Activated CD8-positive, alpha-beta T cell treated with anti-CD3 and anti-CD28 coated beads, Interleukin-2, amount 10 ng/mL, durations not matched to agents 7 days and 5 days (primary cell): ENCODE data around the gene THSD7B. TPM values are rescaled to one million over a fixed set of nuclear protein-coding genes. Genes with fewer than 3 reads are reported as not detected.

Source experiments
- ATAC-seq: fragments of 150-1000 bp; cut with Tn5 transposase; one replicate; pipeline ENCODE4 v1.10.0; 2021; ENCODE audit warnings: moderate library complexity
- CTCF ChIA-PET: fragments of 350-600 bp; sonication (Branson Sonifier 250); formaldehyde crosslinking; loops from one replicate; lab custom pipeline; 2021; ENCODE audit warnings: antibody characterized with exemption; lab: Charles Lee
- POLR2A ChIA-PET: fragments of 350-600 bp; sonication (Branson Sonifier 250); formaldehyde crosslinking; loops from one replicate; lab custom pipeline; 2021; ENCODE audit warnings: antibody characterized with exemption; lab: Charles Lee
- DNase-seq: peaks from one replicate; pipeline ENCODE4 v3.0.0-alpha.2; 2020
- H3K27ac Mint-ChIP-seq: one replicate; pipeline ENCODE4 v1.8.0; 2021; ENCODE audit warnings: mild to moderate bottlenecking, mixed read lengths
- H3K27me3 Mint-ChIP-seq: one replicate; pipeline ENCODE4 v1.8.0; 2021; ENCODE audit warnings: low read depth, mixed read lengths
- H3K36me3 Mint-ChIP-seq: one replicate; pipeline ENCODE4 v1.8.0; 2021; ENCODE audit warnings: low read depth, mixed read lengths
- H3K4me1 Mint-ChIP-seq: one replicate; pipeline ENCODE4 v1.8.0; 2021; ENCODE audit warnings: low read depth, mixed read lengths
- H3K4me3 Mint-ChIP-seq: one replicate; pipeline ENCODE4 v1.8.0; 2021; ENCODE audit warnings: mild to moderate bottlenecking, mixed read lengths
- H3K9me3 Mint-ChIP-seq: one replicate; pipeline ENCODE4 v1.8.0; 2022; ENCODE audit warnings: mixed read lengths; ENCODE audit not compliant: insufficient read depth
- total RNA-seq, 2 experiments: library from RNA; stranded (reverse); gene quantifications; one replicate each; pipeline ENCODE4 v1.2.3, GENCODE V29; 2021

THSD7B gene
- total RNA-seq, 2 experiments from 2014 or later = not detected

DNA sequence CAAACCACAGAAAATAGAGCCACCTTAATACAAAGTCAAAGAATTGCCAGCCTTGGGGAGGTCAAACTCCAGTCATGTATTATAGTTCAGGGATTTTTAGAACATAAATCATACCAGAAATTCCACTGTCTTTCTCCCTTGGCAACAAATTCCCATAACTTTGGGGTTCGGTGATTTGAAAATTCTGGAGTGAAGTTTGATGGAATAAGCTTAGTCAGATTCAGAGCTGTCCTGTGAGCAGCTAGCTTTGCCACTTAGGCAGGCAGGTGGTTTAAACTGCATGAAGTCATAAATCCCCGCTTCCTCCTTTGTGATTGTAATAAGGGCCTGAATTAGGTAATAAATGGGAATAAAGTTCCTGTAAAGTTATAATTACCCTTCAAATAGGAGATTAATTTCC, 741.9 kb downstream of the THSD7B start:
- DNase-seq (no peak), ATAC-seq (no peak)
- CTCF ChIA-PET = no interaction called here
- Mint-ChIP-seq H3K27ac (no peak overlapping the region), H3K4me1 (no peaks in the 10 kb centered on the region), H3K9me3 (no peaks in the 10 kb centered on the region), H3K27me3 (no peaks in the 10 kb centered on the region), H3K36me3 (no peaks in the 10 kb centered on the region), H3K4me3 (no peak overlapping the region)
- POLR2A ChIA-PET = no interaction called here

DNA sequence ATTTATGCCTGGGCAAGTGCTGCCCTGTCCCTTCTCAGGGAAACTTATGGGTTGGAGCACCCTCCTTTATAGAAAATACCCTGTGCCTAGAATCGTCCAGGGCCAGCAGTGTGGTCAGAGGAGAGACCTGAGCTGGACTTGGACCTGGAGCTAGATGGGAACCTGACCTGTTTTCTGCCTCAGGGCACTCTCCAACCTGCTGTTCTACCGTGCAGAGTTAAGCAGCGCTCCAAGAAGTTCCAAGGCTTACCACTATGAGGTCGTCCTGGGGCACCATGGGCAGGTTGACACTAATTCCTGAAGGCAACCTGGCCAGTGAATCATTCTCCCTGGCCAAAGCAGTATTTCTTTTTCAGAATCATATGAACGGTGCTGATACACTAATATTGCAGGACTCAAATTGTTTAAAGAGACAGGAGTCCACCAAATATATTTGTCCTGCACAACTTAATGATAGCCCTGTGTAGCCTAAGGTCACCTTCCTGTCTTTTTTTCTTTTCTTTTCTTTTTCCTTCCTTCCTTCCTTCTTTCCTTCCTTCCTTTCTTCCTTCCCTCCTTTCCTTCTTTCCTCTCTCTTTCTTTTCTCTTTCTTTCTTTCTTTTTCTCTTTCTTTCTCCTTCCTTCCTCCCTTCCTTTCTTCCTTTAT, 743.5 kb downstream of the THSD7B start:
- ChIA-PET CTCF (no interaction called here), POLR2A (no interaction called here)
- no peak overlapping the region for H3K27ac Mint-ChIP-seq
- no peaks in the 10 kb centered on the region for H3K27me3 Mint-ChIP-seq
- no peaks in the 10 kb centered on the region for H3K9me3 Mint-ChIP-seq
- H3K4me1 Mint-ChIP-seq = no peaks in the 10 kb centered on the region
- no peaks in the 10 kb centered on the region for H3K36me3 Mint-ChIP-seq
- DNase-seq = no peak
- ATAC-seq = no peak
- no peak overlapping the region for H3K4me3 Mint-ChIP-seq

DNA sequence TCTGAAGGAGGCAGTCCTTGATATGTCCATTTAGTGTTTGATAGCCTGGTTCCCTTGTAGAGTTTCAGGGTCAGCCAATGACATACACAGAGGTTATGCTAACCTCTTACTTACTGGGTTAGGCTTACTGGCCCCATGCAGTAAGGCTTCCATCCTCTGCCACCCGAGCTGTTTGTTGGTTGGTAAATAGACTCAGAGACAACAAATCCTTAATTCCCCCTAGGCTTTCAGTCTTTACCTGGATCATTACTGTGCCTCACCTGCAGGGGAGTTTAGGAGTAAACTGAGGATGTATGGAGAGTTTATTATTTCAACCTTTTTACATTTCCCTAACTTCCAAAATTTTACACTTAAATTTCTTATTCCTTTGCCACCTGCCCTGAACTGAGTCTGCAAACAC, 746.2 kb downstream of the THSD7B start:
- ChIA-PET POLR2A (no interaction called here), CTCF (no interaction called here)
- DNase-seq = no peak
- Mint-ChIP-seq H3K36me3 (no peaks in the 10 kb centered on the region), H3K4me3 (no peak overlapping the region), H3K9me3 (no peaks in the 10 kb centered on the region), H3K27me3 (no peaks in the 10 kb centered on the region), H3K27ac (no peak overlapping the region), H3K4me1 (no peaks in the 10 kb centered on the region)
- no peak for ATAC-seq

DNA sequence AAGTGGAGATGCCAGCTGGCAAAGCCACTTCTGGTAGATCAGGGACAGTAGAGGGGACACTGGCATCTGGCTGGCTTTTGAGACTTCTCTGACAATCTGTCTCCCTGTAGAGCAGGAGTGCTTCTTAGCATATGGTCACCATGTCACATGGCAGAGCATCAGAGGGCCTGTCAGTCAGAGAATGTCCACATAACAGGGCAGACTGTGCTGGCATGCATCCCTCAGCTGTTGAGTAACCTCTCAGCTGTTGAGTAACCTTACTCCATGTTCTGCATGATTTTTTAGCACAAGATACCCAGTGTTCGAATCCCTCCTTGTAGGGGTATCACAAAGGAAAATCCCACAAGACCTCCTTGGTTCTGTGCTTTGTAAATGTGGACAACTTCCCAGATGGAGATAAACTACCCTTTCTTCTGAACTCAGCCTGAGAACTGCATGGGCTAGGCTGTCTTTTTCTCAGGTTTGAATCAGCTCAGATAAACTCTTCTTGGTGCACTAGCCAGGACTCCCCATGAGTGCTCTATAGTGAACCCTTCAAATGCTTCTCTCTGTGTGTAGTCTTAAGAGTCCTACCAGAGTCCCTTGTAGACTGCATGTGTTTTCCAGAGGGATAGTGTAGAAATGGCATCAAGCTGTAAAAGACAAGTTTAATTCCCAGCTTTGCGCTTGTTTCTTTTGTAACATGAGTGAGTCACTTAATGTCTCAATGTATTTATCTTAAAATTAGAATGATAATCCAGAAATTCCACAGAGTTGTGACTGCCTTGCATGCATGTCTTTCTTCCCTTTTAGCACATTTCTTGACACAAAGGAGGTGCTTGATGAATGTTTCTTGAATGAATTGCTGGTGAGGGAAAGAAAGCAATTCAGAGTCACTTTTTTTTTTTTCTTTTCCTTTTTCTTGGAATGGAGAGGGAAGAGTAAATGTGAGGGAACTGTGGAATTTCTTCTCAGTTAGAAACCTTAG, 756.6 kb downstream of the THSD7B start:
- CTCF ChIA-PET = no interaction called here
- no peak overlapping the region for H3K4me3 Mint-ChIP-seq
- H3K36me3 Mint-ChIP-seq = no peaks in the 10 kb centered on the region
- DNase-seq (no peak), ATAC-seq (no peak)
- H3K4me1 Mint-ChIP-seq = no peaks in the 10 kb centered on the region
- no peaks in the 10 kb centered on the region for H3K9me3 Mint-ChIP-seq
- POLR2A ChIA-PET = no interaction called here
- no peak overlapping the region for H3K27ac Mint-ChIP-seq
- H3K27me3 Mint-ChIP-seq = no peaks in the 10 kb centered on the region

DNA sequence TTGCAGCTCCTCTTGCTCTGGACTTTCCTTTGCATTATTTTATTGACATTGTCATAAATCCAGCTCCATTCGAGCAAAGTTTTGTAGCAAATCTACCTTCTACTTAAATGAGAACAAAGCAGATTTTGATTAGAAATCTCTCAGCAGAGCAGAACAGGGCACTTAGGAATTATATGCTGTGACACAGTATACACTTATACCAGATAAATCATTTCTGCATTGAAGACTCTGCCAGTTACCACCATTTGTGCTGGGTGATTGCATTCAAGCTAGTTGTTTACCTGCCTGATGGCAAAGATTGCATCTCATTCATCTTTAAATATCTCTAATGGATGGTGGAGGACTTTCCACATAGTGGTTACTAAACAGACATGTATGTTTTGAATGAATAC, 757.3 kb downstream of the THSD7B start:
- Mint-ChIP-seq H3K4me3 (no peak overlapping the region), H3K27ac (no peak overlapping the region), H3K27me3 (no peaks in the 10 kb centered on the region), H3K9me3 (no peaks in the 10 kb centered on the region), H3K4me1 (no peaks in the 10 kb centered on the region), H3K36me3 (no peaks in the 10 kb centered on the region)
- DNase-seq (no peak), ATAC-seq (no peak)
- CTCF ChIA-PET = no interaction called here
- POLR2A ChIA-PET = no interaction called here

DNA sequence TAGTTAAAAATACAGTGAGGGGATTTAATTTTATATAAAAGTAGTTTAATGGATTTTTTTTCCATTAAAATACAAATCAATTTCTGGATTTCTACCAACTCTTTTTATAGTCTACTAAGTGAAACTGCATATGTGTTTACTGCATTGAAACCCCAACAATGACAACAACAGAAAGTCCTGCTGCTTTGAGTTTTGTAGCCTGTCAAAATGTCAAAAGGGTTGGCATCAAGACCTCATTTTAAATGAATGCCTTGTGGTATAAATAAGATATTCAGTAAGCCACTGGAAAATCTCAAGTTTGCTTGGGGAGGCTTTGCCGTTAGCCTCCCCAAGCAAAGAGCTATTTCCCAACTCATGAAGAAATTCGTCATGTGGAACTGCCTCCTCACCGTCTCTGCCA, 758.6 kb downstream of the THSD7B start:
- ChIA-PET POLR2A (no interaction called here), CTCF (no interaction called here)
- Mint-ChIP-seq H3K4me1 (no peaks in the 10 kb centered on the region), H3K27ac (no peak overlapping the region), H3K36me3 (no peaks in the 10 kb centered on the region), H3K27me3 (no peaks in the 10 kb centered on the region), H3K4me3 (no peak overlapping the region), H3K9me3 (no peaks in the 10 kb centered on the region)
- ATAC-seq (no peak), DNase-seq (no peak)

DNA sequence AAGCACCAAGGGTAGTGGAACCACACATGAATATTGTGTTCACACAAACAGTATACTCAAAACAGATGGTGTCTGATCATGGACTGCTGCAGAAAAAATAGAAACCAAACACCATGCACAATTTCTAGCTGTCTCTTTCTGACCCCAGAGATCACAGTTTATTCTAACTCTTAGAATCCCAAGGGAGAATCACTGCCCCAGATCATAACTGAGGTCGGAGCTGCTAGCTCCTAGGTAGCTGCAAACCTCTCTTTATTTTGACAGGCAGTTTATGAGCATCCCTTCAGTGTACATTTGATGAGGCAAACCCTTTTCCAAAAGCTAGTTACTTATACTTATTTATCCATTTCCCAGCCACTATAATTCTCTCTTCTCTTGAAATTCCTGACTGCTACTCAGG, 759.8 kb downstream of the THSD7B start:
- Mint-ChIP-seq H3K9me3 (no peaks in the 10 kb centered on the region), H3K4me3 (no peak overlapping the region), H3K27ac (no peak overlapping the region), H3K4me1 (no peaks in the 10 kb centered on the region), H3K36me3 (no peaks in the 10 kb centered on the region), H3K27me3 (no peaks in the 10 kb centered on the region)
- no peak for DNase-seq
- no peak for ATAC-seq
- ChIA-PET POLR2A (no interaction called here), CTCF (no interaction called here)

DNA sequence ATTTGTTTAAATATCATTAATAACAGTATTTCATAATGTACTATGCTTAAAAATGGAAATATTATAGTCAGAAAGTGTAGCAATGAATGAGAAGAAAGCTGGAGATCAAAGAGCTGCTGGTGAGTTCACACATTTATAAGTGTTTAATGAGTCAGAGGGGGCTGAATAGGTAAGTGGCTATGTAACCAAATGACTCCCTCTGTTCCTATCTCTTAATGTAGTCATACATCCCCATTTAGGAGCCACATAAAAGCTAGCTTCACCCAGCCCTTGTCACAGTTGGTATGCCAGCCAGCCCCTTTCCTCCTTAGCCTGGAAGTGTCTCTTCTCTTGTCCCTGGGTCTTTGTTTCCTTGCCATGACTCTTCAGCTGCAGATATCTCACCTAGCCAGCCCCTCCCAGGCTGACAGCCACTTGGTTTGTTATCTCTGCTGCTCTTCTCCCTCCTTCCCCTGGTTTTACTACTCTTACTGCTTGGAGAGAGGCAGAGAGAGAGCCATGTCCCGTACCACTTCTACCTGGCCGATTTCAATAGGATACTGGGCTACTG, 760.4 kb downstream of the THSD7B start:
- CTCF ChIA-PET = no interaction called here
- ATAC-seq (no peak), DNase-seq (no peak)
- POLR2A ChIA-PET = no interaction called here
- Mint-ChIP-seq H3K4me3 (no peak overlapping the region), H3K36me3 (no peaks in the 10 kb centered on the region), H3K27ac (no peak overlapping the region), H3K4me1 (no peaks in the 10 kb centered on the region), H3K9me3 (no peaks in the 10 kb centered on the region), H3K27me3 (no peaks in the 10 kb centered on the region)

DNA sequence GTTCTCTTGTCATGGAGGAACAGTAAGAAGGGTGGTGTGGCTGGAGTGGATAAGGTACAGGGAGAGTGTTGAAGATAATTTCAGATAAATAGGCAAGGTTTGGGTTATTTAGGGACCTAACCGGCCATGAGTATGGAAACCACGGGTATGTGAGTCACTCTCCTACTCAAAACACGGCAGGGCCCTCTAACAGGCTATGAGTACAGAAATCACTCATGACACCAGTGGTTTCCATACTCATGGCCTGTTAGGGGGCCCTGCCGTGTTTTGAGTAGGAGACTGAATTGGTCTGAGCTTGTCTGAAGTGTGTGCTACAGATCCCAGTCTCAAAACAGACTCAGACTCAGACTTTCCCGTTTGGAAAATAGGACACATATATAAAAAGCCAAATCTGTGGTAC, 770.6 kb downstream of the THSD7B start:
- ATAC-seq (no peak), DNase-seq (no peak)
- H3K27ac Mint-ChIP-seq = no peak overlapping the region
- H3K27me3 Mint-ChIP-seq = no peaks in the 10 kb centered on the region
- POLR2A ChIA-PET = no interaction called here
- H3K4me1 Mint-ChIP-seq = no peaks in the 10 kb centered on the region
- CTCF ChIA-PET = no interaction called here
- no peaks in the 10 kb centered on the region for H3K9me3 Mint-ChIP-seq
- no peaks in the 10 kb centered on the region for H3K36me3 Mint-ChIP-seq
- H3K4me3 Mint-ChIP-seq = no peak overlapping the region

DNA sequence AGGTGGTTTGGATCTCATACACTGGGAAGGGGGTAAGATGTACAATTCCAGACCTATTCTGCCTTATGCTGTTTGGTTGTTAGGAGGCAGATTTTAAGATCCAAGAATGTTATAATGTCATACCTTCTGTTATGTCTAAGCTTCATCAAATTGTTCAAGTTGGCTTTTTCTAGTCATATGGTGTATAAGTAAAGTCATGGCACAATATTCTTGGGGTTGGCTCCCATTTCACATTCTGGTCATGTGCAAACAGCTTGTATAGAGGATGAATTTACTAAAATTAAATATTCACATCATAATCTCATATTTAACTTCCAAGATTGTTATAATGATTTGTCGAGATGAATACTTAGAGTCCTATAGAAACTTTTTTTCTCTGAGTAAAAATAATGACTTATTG, 774.0 kb downstream of the THSD7B start:
- CTCF ChIA-PET = no interaction called here
- no peak for DNase-seq
- Mint-ChIP-seq H3K9me3 (no peaks in the 10 kb centered on the region), H3K4me1 (no peaks in the 10 kb centered on the region), H3K27ac (no peak overlapping the region), H3K36me3 (no peaks in the 10 kb centered on the region), H3K4me3 (no peak overlapping the region), H3K27me3 (no peaks in the 10 kb centered on the region)
- POLR2A ChIA-PET = no interaction called here
- no peak for ATAC-seq

DNA sequence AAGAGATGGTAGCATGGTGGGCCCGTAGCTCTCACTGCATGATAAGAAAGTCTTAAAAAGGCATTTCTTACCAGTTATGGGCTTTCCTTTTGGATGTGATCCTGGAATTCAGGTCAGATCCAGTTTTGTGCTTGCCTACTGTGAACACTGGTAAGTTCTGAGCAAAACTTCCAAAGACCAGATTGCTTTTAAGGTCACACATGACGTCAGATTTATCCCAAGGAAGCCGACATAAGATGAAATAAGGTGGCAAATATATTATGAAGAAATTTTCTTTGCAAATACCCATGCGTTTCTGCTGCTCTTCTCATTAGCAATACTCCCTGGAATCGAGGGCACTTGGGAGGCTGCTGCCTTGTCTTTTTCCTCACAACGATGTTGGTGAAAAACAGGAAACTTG, 782.5 kb downstream of the THSD7B start:
- no peak overlapping the region for H3K27ac Mint-ChIP-seq
- ATAC-seq (no peak), DNase-seq (no peak)
- H3K4me3 Mint-ChIP-seq = no peak overlapping the region
- ChIA-PET POLR2A (no interaction called here), CTCF (no interaction called here)
- no peaks in the 10 kb centered on the region for H3K36me3 Mint-ChIP-seq
- no peaks in the 10 kb centered on the region for H3K27me3 Mint-ChIP-seq
- H3K9me3 Mint-ChIP-seq = no peaks in the 10 kb centered on the region
- H3K4me1 Mint-ChIP-seq = no peaks in the 10 kb centered on the region

DNA sequence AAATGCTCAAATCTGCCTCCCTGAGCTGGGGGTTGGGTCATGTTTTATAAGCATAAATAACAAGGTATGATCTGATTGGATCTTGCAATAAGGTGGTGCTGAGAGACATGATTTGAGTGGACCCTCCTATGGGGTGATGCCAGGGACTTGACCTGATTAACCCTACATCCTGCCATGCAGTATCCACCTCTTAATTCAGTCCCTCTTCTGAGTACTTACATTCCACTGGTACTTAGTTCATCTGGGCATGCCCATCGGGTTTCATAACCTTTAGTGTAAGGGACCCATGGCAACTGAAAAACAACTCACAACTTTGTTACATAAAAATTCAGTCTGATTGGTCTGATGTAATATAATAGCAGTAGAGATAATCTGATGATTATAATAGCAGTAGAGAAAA, 801.0 kb downstream of the THSD7B start:
- H3K27ac Mint-ChIP-seq = no peak overlapping the region
- no peaks in the 10 kb centered on the region for H3K27me3 Mint-ChIP-seq
- ATAC-seq = no peak
- no peak overlapping the region for H3K4me3 Mint-ChIP-seq
- H3K9me3 Mint-ChIP-seq = no peaks in the 10 kb centered on the region
- ChIA-PET CTCF (no interaction called here), POLR2A (no interaction called here)
- H3K4me1 Mint-ChIP-seq = no peaks in the 10 kb centered on the region
- H3K36me3 Mint-ChIP-seq = no peaks in the 10 kb centered on the region
- no peak for DNase-seq
